DOHH2 (cell line): ENCODE measurements around the gene ALOX5.
A peak's percentile ranks its signal among the peaks of the same experiment; 100 is the strongest.
"Not testable (repeated sequence)": the region's sequence is repeated elsewhere in the genome, so short reads cannot be mapped to it uniquely, and the experiment has no call there.

Experiments
- H3F3A ChIP-seq: fragments of 200-600 bp; sonication (generic), shearing (Covaris generic); 2 replicates; pipeline ENCODE4 v1.6.0; 2016; ENCODE audit warnings: antibody characterized with exemption, mild to moderate bottlenecking; ENCODE audit not compliant: control insufficient read depth, insufficient read depth
- H3K27ac ChIP-seq: fragments of 200-600 bp; sonication (generic); 2 replicates; pipeline ENCODE4 v1.5.1; 2014; ENCODE audit warnings: low read depth, mild to moderate bottlenecking, low read length, moderate library complexity
- H3K27me3 ChIP-seq: fragments of 200-600 bp; sonication (generic); 2 replicates; pipeline ENCODE4 v1.6.1; 2014; ENCODE audit warnings: mild to moderate bottlenecking, low read length, mixed read lengths; ENCODE audit not compliant: control insufficient read depth
- H3K36me3 ChIP-seq: fragments of 200-600 bp; sonication (generic); 2 replicates; pipeline ENCODE4 v1.6.1; 2014; ENCODE audit warnings: mild to moderate bottlenecking, low read length, moderate library complexity, mixed read lengths; ENCODE audit not compliant: control insufficient read depth
- H3K4me1 ChIP-seq: fragments of 200-600 bp; sonication (generic); 2 replicates; pipeline ENCODE4 v1.6.1; 2014; ENCODE audit warnings: mild to moderate bottlenecking, low read length, mixed read lengths; ENCODE audit not compliant: control insufficient read depth
- H3K4me2 ChIP-seq: fragments of 200-600 bp; sonication (generic); 2 replicates; pipeline ENCODE4 v1.6.0; 2014; ENCODE audit warnings: mild to moderate bottlenecking, low read length, moderate library complexity
- H3K4me3 ChIP-seq: fragments of 200-600 bp; sonication (generic); 2 replicates; pipeline ENCODE4 v1.5.1; 2014; ENCODE audit warnings: mild to moderate bottlenecking, low read length, mixed read lengths
- H3K79me2 ChIP-seq: fragments of 200-600 bp; sonication (generic); 2 replicates; pipeline ENCODE4 v1.6.1; 2014; ENCODE audit warnings: mild to moderate bottlenecking, low read length, mixed read lengths; ENCODE audit not compliant: control insufficient read depth
- H3K9me2 ChIP-seq: fragments of 200-600 bp; sonication (generic); replicated peaks from 2 replicates; pipeline ENCODE4 v1.6.1; 2014; ENCODE audit warnings: mild to moderate bottlenecking, low read length, mixed read lengths; ENCODE audit not compliant: control insufficient read depth
- H3K9me3 ChIP-seq: fragments of 200-600 bp; sonication (generic); 2 replicates; pipeline ENCODE4 v1.6.1; 2014; ENCODE audit warnings: antibody characterized with exemption, low read length, mixed read lengths; ENCODE audit not compliant: control insufficient read depth, insufficient read depth
- H4K20me1 ChIP-seq: fragments of 200-600 bp; sonication (generic); 2 replicates; pipeline ENCODE4 v1.6.0; 2014; ENCODE audit warnings: low read depth, mild to moderate bottlenecking, antibody characterized with exemption, low read length, moderate library complexity; ENCODE audit not compliant: control insufficient read depth, insufficient read depth
- EZH2phosphoT487 ChIP-seq: fragments of 200-600 bp; sonication (generic); IDR thresholded peaks from 2 replicates; pipeline ENCODE4 v1.6.1; 2017; ENCODE audit warnings: borderline replicate concordance, mild to moderate bottlenecking, antibody characterized with exemption, low read length, moderate library complexity, mixed read lengths
- TF ChIP-seq, protein P1 (sequence below): fragments of 200-600 bp; sonication (generic); IDR thresholded peaks from one replicate; pipeline ENCODE4 v1.5.1; 2014; ENCODE audit warnings: antibody characterized with exemption, mild to moderate bottlenecking, low read depth, low read length; ENCODE audit not compliant: poor library complexity, severe bottlenecking

The ALOX5 gene

DNA sequence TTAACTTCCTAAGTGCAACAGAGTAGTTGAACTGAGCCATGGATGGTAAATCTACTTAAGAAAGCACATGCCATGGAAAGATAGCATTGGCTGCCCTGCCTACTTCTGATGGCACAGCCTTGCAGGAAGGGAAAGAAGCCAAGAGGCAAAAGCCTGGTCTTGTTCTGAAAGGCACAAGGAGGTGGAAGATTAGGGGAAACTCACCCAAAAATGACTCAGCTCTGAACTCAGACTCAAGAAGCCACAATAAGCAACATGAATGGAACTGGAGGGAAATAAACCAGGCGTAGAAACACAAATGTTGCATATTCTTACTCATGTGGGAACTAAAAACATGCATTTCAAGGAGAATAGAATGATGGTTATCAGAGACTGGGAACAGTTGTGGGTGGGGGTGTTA is 20.8 kb upstream of the ALOX5 start:
- Histone ChIP-seq H3K36me3 (peaks cover 66% of the 10 kb centered on the region), H3K9me3 (peaks cover 19% of the 10 kb centered on the region; the same call in 1 of the 2 replicates), H3K4me2 (peak overlapping the region; percentile 15), H4K20me1 (no peaks in the 10 kb centered on the region), H3F3A (no peaks in the 10 kb centered on the region), H3K79me2 (peaks cover 75% of the 10 kb centered on the region), H3K4me3 (no peak overlapping the region), H3K27ac (no peak overlapping the region), H3K4me1 (peaks cover 69% of the 10 kb centered on the region), H3K27me3 (no peaks in the 10 kb centered on the region), H3K9me2 (no peaks in the 10 kb centered on the region)
- TF ChIP-seq EZH2phosphoT487: no peak

DNA sequence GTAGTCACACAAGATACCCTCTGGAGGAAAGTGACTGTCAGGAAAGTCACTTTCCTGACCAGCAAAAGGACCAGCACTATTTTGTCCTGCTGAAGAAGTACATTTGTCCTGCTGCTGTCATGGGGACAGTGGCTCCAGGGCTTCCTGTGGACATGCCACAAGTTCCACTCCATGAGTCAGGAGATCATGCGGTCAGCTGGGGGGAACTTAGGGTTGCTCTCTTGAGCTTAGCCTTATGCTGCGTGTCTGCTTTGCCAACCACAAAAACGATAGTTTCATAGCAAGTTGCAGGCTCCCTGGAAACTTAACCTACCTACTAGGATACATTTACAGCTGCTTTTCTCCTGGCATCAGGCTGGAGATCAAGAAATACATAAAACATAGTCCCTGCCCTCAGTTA is 19.8 kb upstream of the ALOX5 start:
- Histone ChIP-seq H3K4me2 (no peak overlapping the region), H3K79me2 (peaks cover 81% of the 10 kb centered on the region), H3K9me2 (no peaks in the 10 kb centered on the region), H3K9me3 (peaks cover 22% of the 10 kb centered on the region; the same call in 1 of the 2 replicates), H3K4me3 (no peak overlapping the region), H3K4me1 (peaks cover 79% of the 10 kb centered on the region), H3K27me3 (no peaks in the 10 kb centered on the region), H4K20me1 (no peaks in the 10 kb centered on the region), H3F3A (no peaks in the 10 kb centered on the region), H3K27ac (no peak overlapping the region), H3K36me3 (peaks cover 74% of the 10 kb centered on the region)
- TF ChIP-seq, protein P1, sequence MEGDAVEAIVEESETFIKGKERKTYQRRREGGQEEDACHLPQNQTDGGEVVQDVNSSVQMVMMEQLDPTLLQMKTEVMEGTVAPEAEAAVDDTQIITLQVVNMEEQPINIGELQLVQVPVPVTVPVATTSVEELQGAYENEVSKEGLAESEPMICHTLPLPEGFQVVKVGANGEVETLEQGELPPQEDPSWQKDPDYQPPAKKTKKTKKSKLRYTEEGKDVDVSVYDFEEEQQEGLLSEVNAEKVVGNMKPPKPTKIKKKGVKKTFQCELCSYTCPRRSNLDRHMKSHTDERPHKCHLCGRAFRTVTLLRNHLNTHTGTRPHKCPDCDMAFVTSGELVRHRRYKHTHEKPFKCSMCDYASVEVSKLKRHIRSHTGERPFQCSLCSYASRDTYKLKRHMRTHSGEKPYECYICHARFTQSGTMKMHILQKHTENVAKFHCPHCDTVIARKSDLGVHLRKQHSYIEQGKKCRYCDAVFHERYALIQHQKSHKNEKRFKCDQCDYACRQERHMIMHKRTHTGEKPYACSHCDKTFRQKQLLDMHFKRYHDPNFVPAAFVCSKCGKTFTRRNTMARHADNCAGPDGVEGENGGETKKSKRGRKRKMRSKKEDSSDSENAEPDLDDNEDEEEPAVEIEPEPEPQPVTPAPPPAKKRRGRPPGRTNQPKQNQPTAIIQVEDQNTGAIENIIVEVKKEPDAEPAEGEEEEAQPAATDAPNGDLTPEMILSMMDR: no peak
- TF ChIP-seq EZH2phosphoT487: no peak

DNA sequence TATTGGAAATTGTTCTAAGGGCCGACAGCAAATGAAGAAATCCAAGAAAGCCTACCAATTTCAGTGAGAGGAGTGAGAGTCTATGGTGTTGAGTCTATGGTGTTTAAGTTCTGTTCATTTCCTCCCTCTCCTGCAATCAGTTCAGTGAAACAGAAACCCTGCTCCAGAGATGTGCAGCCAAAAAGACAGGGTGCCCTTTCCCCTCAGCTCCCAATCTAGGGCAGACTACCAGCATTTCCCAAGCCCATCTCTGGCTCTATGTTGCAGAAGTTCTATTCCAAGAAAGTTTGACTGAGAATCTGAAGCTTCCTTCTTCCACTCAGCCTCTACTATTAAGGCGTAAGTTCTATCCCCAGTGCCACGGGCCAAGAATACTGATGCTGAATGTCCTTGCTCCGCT is 18.5 kb upstream of the ALOX5 start:
- no peak overlapping the region for H3K4me2 ChIP-seq
- TF ChIP-seq EZH2phosphoT487: no peak
- TF ChIP-seq, protein P1: no peak
- H3K4me3 ChIP-seq: no peak overlapping the region
- no peaks in the 10 kb centered on the region for H3K9me2 ChIP-seq
- peaks cover 93% of the 10 kb centered on the region for H3K79me2 ChIP-seq
- no peaks in the 10 kb centered on the region for H3F3A ChIP-seq
- H3K9me3 ChIP-seq: peaks cover 22% of the 10 kb centered on the region; the same call in 1 of the 2 replicates
- no peak overlapping the region for H3K27ac ChIP-seq
- H3K36me3 ChIP-seq: peaks cover 84% of the 10 kb centered on the region
- no peaks in the 10 kb centered on the region for H3K27me3 ChIP-seq
- peaks cover 92% of the 10 kb centered on the region for H3K4me1 ChIP-seq
- H4K20me1 ChIP-seq: no peaks in the 10 kb centered on the region

DNA sequence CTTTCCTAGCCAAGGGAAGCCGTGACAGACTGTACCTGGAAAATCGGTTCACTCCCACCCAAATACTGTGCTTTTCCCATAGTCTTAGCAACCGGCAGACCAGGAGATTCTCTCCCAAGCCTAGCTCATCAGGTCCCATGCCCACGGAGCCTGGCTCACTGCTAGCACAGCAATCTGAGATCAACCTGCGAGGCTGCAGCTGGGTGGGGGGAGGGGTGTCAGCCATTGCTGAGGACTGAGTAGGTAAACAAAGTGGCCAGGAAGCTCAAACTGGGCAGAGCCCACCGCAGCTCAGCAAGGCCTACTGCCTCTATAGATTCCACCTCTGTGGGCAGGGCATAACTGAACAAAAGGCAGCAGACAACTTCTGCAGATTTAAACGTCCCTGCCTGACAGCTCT is 15.1 kb upstream of the ALOX5 start:
- Histone ChIP-seq H3K36me3 (peaks cover 68% of the 10 kb centered on the region), H3K4me1 (peaks cover 84% of the 10 kb centered on the region), H3K27ac (peak overlapping the region; percentile 50), H3K79me2 (peaks cover 98% of the 10 kb centered on the region), H3K4me2 (peak overlapping the region; percentile 69), H3K4me3 (peak overlapping the region; percentile 57)
- not testable (repeated sequence) for H3F3A ChIP-seq, H4K20me1 ChIP-seq, H3K9me3 ChIP-seq, H3K27me3 ChIP-seq, H3K9me2 ChIP-seq

DNA sequence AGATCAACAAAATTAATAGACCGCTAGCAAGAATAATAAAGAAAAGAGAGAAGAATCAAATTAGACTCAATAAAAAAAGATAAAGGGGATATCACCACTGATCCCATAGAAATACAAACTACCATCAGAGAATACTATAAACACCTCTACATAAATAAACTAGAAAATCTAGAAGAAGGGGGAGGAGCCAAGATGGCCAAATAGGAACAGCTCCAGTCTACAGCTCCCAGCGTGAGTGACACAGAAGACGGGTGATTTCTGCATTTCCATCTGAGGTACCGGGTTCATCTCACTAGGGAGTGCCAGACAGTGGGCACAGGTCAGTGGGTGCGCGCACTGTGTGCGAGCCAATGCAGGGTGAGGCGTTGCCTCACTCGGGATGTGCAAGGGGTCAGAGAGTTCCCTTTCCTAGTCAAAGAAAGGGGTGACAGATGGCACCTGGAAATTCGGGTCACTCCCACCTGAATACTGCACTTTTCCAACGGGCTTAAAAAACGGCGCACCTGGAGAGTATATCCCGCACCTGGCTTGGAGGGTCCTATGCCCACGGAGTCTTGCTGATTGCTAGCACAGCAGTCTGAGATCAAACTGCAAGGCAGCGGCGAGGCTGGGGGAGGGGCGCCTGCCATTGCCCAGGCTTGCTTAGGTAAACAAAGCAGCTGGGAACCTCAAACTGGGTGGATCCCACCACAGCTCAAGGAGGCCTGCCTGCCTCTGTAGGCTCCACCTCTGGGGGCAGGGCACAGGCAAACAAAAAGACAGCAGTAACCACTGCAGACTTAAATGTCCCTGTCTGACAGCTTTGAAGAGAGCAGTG is 11.8 kb upstream of the ALOX5 start:
- H3K4me3 ChIP-seq, H3K9me2 ChIP-seq: not testable (repeated sequence)
- H3K79me2 ChIP-seq: peaks cover 93% of the 10 kb centered on the region

DNA sequence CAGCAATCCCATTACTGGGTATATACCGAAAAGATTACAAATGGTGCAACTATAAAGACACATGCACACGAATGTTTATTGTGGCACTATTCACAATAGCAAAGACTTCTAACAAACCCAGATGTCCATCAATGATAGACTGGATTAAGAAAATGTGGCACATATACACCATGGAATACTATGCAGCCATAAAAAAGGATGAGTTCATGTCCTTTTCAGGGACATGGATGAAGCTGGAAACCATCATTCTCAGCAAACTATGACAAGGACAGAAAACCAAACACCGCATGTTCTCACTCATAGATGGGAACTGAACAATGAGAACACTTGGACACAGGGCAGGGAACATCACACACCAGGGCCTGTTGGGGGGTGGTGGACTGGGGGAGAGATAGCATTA is 6.4 kb upstream of the ALOX5 start:
- peaks cover 57% of the 10 kb centered on the region for H3K4me1 ChIP-seq
- not testable (repeated sequence) for H4K20me1 ChIP-seq, H3K27me3 ChIP-seq, H3K9me3 ChIP-seq, H3K9me2 ChIP-seq
- peaks cover 27% of the 10 kb centered on the region for H3K36me3 ChIP-seq
- H3K27ac ChIP-seq: peak overlapping the region; percentile 97
- H3K4me2 ChIP-seq: peak overlapping the region; percentile 77
- peaks cover 82% of the 10 kb centered on the region for H3K79me2 ChIP-seq
- H3F3A ChIP-seq: peaks cover 45% of the 10 kb centered on the region
- H3K4me3 ChIP-seq: peak overlapping the region; percentile 86

More for the DNA sequence above, 11.8 kb upstream of the ALOX5 start:
- peaks cover 42% of the 10 kb centered on the region for H3K36me3 ChIP-seq
- H3K4me1 ChIP-seq: peaks cover 64% of the 10 kb centered on the region
- not testable (repeated sequence) for H3K4me2 ChIP-seq, H4K20me1 ChIP-seq, H3F3A ChIP-seq, H3K9me3 ChIP-seq, H3K27me3 ChIP-seq, H3K27ac ChIP-seq
